Measurements from ENCODE around the gene DOC2A.
"Not testable (repeated sequence)": the region's sequence is repeated elsewhere in the genome, so short reads cannot be mapped to it uniquely, and the experiment has no call there.

The DOC2A gene

DNA sequence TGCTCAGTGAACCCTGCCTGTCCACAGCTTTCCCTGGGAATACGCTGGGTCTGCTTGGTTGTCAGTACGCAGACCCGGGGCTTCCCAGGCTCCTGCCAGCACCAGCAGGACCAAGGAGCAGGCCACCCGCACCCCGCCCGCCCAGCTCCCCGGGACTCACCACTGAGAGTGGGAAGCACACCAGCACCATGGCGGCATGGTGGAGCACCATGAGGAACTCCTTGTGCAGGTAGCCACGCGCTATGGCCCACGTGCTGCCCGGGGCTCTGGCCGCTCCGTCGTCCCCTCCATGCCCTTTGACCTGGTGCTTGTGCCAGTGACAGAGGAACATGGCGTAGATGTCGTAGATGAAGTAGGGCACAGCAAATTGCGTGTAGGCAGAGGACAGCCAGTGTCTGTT is 15.6 kb upstream of the DOC2A start:
- no peak for DNase-seq

DNA sequence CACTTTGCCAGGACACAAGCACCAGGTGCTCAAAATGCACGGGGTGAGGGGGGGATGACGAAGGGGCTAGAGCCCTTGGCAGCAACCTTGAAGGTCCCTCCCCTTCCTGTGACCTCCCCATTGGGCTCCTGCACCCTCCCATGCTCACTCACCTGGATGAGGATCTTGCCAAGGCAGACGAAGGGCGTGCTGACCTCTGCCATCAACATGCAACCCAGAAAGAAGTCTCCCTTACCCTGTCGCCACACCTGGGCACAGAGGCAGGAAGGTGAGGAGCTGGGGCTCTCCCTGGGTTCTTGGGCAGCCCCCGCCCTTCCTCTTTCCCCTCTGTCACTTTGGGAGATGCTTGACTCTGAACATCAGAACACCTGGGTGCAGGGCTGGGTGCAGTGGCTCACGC is 14.7 kb upstream of the DOC2A start:
- no peak for DNase-seq

DNA sequence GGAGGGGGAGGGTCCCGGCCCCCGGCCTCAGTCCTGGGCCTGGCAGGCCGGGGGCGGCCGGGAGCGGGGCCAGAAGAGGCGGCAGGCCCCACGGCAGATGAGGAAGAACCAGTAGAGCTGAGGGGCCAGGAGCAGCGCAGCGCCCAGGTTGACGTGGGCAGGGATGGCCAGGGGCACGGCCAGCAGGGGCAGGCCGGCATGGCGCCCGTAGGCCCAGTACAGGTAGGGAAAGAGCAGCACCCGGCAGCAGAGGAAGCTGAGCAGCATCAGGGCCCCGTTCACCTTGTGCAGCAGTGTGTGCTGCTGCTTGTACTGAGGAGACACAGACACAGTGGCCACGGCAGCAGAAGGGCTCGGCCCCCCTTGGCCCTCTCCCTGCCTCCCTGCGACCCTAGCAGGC is 14.3 kb upstream of the DOC2A start:
- DNase-seq: no peak

DNA sequence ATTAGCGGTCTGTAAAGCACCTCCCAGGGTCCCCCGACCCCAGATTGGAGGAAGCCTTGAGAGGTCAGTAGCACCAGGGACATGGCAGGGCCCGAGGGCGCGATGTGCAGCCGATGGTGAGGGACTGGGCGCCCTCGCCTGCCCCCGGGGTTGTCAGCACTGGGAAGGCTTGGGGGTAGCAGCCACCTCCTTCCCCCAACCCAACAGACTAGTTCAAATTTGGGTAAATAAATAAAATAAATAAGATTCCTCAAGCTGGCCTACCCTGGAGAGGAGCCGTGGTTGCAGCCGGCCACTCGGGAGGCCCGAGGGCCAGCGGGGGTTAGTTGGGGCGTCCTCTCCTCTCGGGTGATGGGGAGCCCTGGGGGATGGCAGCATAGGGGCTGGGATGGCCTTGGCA is 13.6 kb upstream of the DOC2A start:
- DNase-seq: no peak

DNA sequence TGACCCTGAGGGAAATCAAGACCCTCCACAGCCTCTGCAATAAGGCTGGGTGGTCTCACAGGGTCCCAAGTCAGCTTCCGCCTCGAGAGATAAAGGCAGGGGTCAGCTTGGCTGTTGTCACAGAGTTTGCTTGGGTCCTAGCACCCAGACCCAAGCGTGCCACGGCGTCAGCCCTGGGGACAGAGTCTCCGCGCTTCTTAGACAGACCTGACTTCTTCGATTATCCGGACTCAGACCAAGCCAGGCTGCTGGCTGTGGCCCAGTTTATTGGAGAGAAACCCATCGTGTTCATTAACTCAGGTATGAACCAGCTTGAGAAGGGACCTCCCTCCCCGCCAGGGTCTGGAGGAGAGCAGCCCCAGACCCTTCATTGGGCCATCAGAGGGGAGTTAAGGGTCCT is 12.8 kb upstream of the DOC2A start:
- DNase-seq: no peak

DNA sequence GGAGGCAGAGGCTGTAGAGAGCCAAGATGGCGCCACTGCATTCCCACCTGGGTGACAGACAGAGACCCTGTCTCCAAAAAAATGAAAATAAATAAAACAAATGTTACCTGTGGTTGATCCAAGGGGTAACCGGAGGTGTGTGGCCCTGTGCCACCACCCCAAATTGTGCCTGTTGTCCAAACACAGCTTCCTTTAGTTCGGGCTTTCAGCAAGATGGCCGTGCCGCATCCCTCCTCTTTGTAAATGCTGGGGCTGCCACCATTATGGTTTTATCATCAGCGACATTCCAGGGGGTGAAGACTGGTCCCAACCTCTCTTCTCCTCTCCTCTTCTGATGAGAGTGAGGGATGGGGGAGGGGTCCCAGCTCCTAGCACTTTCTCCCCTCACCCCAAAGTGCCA is 12.1 kb upstream of the DOC2A start, which contains the start of gene C16orf92:
Gene C16orf92 (plus strand): TSS at position 312 of the 400 bp plus-strand sequence. CDS start 143 bp downstream, outside the sequence.
- DNase-seq: no peak

DNA sequence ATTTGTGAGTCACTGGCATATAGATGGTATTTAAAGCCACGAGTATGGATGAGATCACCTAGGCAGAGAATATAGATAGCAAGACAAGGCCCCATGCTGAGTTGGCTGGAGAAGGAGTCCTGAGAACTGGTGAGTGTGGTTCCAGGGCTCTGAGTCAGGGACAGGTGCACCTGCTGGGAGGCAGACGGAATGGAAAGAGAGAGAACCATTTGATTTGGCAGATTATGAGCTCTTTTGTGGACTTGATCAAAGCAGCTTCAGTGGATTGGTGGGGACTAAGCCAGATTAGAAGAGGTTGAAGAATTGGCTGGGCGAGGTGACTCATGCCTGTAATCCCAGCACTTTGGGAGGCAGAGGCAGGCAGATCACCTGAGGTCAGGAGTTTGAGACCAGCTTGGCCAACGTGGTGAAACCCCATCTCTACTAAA is 7.9 kb upstream of the DOC2A start:
- no peak for DNase-seq

DNA sequence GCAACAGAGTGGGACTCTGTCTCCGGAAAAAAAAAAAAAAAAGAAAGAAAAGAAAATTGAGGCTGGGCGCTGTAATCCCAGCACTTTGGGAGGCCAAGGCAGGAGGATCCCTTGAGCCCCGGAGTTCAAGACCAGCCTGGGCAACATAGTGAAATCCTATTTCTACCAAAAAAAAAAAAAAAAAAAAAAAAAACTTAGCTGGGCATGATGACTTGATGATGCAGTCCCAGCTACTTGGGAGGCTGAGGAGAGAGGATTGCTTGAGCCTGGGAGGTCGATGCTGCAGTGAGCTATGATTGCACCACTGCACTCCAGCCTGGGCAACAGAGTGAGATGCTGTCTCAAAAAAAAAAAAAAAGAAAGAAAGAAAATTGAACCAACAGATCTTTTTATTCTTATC is 7.1 kb upstream of the DOC2A start:
- DNase-seq: not testable (repeated sequence)

DNA sequence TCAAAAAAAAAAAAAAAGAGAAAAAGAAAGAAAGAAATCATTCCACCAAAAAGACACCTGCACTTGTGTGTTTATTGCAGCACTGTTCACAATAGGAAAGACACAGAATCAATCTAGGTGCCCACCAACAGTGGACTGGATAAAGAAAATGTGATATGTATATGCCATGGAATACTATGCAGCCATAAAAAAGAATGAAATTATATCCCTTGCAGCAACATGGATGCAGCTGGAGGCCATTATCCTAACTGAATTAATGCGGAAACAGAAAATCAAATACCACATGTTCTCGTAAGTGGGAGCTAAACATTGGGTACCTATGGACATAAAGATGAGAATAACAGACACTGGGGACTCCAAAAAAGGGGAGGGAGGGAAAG is 6.4 kb upstream of the DOC2A start:
- no peak for DNase-seq

DNA sequence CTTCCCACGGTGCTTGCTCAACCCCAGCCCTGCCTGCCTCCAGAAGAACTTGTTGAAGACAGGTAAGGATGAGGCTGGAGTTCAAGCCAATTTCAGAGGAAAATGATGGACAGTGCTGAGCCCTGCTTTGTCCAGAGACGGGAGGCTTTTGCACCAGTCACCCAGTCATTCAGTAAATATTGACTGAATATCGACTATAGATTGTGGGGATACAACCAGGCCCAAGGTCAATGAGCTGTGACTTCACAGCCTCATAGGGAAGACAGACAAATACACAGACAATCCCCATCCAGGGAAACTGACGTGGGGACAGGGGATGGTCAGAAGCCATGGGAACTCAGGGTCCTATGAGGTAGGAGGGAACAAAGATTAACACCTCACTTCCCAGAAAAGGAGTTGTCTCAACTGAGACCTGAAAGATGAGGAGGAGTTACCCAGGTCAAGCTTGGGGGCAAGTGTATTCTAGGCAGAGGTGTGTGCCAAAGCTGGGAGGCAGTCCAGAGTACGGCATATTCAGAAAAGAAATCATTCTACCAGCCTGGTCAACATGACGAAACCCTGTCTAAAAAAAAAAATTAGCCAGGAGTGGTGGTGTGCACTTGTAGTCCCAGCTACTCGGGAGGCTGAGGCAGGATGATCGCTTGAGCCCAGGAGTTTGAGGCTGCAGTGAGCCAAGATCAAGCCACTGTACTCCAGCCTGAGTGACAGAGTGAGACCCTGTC is 5.9 kb upstream of the DOC2A start:
- no peak for DNase-seq

DNA sequence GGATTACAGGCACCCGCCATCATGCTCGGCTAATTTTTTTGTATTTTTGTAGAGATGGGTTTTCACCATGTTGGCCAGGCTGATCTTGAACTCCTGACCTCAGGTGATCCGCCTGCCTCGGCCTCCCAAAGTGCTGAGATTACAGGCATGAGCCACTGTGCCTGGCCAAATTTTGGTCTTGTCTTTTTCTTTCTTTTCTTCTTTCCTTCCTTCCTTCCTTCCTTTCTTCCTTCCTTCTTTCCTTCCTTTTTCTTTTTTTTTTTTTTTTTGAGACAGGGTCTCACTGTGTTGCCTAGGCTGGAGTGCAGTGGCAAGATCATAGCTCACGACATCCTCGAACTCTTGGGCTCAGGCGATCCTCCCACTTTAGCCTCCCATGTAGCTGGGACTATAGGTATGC is 4.6 kb upstream of the DOC2A start:
- not testable (repeated sequence) for DNase-seq

DNA sequence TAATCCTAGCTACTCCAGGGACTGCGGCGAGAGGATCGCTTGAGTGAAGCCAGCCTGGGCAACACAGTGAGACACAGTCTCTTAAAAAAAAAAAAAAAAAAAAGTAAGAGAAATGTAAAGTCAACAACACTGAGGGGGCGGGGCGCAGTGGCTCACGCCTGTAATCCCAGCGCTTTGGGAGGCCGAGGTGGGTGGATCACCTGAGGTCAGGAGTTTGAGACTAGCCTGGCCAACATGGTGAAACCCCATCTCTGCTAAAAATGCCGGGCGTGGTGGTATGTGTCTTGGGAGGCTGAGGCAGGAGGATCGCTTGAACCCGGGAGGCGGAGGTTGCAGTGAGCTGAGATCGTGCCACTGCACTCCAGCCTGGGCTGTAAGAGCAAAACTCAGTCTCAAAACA is 1.8 kb upstream of the DOC2A start:
- not testable (repeated sequence) for DNase-seq

DNA sequence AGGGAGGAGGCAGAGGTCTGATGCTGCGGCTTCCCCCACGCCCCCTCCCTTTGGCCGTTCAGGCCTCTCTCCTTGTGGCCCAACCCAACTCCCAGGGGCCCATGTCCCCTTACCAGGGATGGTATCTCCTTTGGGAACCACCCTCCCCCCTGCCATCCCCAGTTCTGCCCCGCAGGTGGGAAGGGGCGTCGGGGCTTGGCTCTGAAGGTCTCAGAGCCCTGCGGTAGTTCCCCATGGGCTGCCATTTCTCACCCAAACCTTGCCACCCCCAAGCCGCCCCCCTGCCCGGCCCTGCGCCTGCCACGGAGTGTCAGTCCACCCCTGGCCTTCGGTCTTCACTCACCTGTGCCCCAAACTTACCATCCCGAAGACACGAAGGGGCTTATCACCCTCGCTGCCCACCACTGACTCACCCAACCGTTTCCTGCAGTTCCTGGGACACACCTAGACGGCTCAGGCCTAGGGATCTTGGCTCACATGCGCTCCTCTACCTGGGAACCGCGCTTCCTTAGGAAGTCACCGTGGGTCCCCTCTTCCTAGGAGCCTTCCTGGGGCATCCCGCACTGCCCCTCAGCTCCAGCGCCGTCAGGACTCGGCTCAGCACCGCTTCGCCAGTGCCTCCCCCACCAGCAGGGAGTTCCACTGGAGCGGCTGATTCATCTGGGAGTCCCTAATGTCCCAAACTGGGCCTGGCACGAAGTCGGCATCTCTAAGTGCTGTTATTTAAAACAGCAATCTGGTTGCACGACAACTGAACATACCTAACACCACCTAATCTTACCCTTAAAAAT is 1.1 kb upstream of the DOC2A start:
- DNase-seq: no peak

DNA sequence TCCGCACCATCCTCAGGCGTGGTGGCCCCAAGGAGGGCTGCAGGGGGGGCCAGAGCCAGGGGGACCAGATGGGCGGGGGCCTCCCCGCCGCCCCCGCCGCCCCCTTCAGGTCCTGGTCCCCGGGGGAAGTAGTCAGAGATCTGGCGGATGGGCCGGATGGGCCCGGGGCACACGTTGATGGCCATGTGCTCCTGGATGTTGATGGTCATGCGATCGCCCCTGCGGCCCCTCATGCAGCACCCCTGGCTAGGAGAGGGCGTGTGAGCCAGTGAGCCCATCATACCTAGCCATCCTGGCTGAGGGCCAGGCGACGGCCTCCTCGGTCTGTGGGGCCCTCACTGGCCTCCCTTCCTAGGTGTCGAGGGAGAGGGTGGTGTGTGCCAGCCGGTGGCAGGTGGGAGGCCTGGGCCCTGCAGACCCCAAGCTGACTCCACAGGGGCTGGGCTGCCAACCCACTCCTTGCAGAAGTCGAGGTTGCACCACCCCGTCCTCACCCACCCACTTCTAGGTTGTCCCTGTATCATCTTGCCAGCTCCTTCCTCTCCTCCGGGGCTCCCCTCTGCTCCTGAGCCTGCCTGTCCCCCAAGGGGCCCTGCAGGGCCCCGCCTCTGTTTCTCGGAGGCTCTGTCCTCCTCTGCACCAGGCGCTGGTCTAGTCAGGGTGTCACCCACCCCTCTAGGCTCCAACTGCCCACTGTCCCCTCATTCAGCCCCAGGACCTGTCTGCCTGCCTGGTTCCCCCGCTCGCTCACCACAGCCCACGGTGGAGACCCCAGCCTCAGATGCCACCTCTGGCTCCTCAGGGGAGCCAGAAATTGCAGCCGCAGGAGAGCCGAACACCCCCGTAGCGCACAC is 610 bp downstream of the DOC2A start:
- DNase-seq: no peak

DNA sequence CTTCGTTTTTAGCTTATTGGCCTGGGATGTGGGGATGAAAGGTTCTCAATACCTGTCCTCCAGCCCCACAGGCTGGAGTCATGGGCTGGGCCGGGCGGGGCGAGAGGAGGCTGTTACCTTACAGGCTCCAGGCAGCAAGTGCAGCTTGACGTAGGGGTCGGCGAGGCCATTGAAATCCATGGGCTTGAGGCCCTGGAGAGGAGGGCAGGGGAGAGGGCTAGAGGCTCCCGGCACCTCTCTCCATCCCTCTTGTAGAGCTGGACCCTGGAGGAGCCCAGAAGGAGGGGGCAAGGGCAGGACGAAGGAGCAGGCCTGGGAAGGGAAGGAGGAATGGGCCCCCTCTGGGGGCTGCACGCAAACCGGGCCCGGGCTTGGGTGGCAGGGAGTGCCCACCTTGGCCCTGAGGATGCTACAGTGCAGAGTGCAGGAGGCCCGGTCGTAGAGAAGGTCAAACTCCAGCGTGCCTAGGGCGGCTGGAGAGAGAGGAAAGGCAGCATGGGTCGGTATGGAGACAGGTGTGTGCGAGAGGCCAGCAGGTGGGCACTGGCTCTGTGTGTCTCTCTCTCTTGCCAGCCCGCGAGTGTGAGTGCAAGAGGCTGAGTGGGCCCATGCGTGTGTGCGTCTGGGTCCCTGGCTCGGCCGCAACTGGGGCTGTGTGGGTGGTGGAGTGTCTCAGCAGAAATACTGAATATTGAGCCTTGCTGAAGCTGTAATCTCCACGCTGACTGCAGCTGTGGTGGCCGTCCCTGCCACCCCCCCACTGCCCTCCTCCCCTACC is 1.6 kb downstream of the DOC2A start:
- no peak for DNase-seq

DNA sequence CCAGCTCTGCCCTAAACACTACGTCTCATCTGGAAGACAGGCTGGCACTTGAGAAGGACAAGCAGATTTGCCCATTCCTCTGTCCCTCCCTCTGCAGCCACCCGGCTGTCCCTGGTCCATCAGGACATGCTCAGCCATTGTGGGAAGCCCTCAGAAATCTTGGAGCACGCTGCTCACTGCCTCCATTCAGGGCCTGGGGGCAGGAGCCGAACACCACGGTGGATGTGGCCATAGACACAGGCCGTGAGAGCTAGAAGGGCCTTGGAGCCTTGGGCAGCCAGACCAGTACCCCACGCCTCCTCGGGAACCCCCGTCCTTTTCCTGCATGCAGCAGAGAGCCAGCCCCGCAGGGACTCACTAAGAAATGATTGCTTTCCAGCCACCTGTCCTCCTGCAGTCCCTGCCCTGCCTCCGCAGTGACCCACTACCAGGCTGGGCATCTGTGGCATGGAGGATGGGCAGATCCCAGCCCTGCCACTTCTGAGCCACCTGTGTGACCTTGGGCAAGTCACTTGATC is 3.4 kb downstream of the DOC2A start:
- no peak for DNase-seq

DNA sequence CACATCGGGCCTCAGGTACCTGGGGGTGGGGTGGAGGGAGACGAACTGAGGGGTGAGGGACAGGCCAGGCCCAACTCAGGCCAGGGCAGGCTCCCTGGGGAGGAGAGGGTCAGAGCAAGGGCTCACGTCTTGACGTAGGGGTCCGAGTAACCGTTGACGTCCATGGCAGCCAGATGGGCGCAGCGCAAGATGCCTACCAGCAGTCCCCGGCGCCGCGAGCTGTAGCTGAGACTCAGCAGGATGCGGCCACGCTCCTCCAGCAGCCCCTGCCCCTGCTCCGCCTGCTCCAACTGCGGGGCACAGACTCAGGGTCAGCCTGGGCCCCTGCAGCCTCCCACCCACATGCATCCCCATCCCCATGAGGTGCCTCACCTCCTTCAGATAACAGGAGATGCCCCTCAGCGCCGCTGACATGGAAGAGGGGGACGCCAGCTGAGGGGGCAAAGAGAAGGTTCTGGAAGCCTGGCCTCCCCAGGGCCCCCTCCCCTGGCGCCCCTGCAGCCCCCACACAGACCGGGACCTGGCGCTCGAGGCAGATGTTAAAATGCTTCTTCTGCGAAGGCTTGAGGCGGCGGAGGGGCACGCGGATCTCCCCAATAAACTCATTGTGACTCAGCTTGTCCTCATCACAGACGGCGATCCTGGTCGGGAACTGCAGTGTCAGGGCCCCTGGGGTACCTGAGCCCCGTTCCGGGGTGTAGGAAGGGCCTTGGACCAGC is 4.0 kb downstream of the DOC2A start:
- DNase-seq: no peak

DNA sequence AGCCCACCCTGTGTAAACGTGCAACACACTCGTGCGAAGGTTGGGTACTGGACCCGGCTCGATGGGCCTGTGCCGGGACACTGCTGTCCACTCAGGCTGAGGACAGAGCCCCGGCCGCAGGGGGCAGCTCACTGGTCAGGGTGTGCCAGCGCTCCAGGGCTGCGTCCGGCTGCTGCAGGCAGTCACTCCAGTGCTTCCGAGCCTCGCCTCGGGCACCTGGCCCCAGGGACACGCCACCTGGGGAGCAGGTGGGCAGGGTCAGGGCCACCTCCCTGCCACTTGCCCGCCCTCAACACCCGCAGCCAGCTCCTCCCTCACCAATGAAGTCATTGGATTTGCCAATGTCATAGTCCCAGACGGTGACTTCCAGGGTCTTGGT is 4.7 kb downstream of the DOC2A start:
- no peak for DNase-seq

DNA sequence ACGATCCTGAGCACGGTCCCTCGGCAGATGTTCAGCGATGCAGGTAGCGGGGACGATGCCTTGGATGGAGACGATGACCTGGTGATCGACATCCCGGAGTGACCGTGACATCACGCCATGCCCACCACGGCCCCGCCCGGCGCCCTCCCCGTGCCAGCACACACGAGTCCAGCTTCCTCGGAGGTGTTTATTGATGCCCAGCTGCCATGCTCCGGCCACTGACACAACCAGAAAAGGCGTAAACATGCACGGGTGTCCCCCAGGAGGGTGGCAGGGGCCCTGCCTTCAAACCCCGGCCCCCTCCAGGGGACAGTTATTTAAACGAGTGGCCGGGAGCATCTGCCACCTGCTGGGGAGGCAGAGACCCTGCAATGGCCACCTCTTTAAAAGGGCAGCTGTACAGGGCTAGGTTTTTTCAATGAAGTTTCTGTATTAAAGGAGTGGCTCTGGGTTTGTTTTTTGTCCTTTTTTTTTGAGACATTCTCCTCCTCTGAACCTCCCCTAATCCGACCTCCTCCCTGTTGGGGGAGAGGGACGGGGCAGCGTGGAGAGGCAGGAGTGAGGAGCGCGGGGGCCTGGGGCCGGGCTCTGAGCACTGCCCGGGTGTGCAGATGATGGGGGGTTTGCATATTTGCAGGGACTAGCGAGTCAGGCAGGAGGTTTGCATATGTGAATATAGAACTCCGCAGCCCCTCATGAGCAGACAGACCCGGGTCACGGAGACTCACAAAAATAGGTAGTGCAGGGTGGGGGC is 5.3 kb downstream of the DOC2A start:
- DNase-seq: no peak

DNA sequence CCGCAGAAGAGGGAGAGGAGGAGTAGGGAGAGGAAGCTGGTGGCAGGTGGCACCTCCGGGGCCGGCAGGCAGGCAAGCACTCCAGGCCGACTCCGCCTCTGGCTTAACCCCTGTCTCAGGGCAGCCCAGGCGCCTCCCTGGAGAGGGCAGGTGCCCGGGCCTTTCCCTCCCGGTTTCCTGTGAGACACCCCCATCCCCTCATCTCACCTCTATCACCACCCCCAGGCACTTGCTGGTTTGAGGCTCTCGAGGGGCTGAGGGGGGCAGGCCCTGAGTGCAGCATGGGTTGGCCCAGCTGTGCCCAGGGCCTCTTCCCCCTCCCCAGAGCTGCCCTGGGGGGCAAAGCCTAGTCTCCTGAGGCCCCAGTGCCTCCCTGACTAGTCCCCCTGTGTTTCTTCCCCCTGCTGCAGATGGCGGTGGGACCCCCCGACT is 6.0 kb downstream of the DOC2A start:
- DNase-seq: no peak

DNA sequence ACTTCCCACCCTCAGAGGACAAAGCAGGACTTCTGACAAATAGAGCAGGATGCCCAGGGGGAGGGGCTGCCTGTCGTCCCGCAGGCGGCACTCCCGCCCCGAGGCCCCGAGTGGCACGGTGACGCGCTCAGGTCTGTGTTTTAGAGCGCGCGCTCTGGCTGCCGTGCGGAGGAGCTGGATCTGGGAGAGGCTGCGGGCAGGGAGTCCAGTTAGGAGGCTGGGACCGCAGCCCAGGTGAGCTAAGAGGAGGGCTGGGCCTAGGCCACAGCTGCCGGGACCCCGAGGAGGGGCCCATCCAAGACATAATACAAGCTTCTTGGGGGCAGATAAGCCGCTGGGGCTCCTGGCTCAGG is 6.4 kb downstream of the DOC2A start:
- DNase-seq: no peak
